ENCODE measurements around the gene RGS8. TPM values are rescaled to one million over a fixed set of nuclear protein-coding genes. Genes with fewer than 3 reads are reported as not detected.

Gene RGS8
- polyA plus RNA-seq, 1 experiment: not detected

GRCh38 chr1:182713492-182713891 is 29.1 kb upstream of the RGS8 start:
- Histone ChIP-seq H3K27me3 (ENCODE audit: control insufficient read depth, insufficient read depth, low read length) (no peaks in the 10 kb centered on the region), H3K36me3 (ENCODE audit: control insufficient read depth, insufficient read depth, low read length) (no peaks in the 10 kb centered on the region), H3K4me3 (ENCODE audit: low read depth, low read length) (no peak overlapping the region)
- CTCF ChIA-PET: no interaction called here
- POLR2A ChIA-PET: no interaction called here
- no peak for TF ChIP-seq CTCF (IDR thresholded peaks at IDR 0.05; ENCODE audit: insufficient read depth, low read depth, low read length)
- DNase-seq (ENCODE audit: low read depth): no peak

GRCh38 chr1:182709855-182710254 is 25.5 kb upstream of the RGS8 start:
- ChIA-PET POLR2A (no interaction called here), CTCF (no interaction called here)
- H3K27me3 ChIP-seq (ENCODE audit: control insufficient read depth, insufficient read depth, low read length): no peaks in the 10 kb centered on the region
- no peak for TF ChIP-seq CTCF (IDR thresholded peaks at IDR 0.05; ENCODE audit: insufficient read depth, low read depth, low read length)
- no peaks in the 10 kb centered on the region for H3K36me3 ChIP-seq (ENCODE audit: control insufficient read depth, insufficient read depth, low read length)
- no peak for DNase-seq (ENCODE audit: low read depth)
- no peak overlapping the region for H3K4me3 ChIP-seq (ENCODE audit: low read depth, low read length)

- H3K4me3 ChIP-seq (ENCODE audit: low read depth, low read length): no peak overlapping the region
- CTCF ChIA-PET: no interaction called here
- POLR2A ChIA-PET: no interaction called here
Measured at GRCh38 chr1:182709225-182709764, 24.9 kb upstream of the RGS8 start.

GRCh38 chr1:182707122-182707521 is 22.7 kb upstream of the RGS8 start:
- ChIA-PET POLR2A (no interaction called here), CTCF (no interaction called here)
- Histone ChIP-seq H3K4me3 (ENCODE audit: low read depth, low read length) (no peak overlapping the region), H3K27me3 (ENCODE audit: control insufficient read depth, insufficient read depth, low read length) (no peaks in the 10 kb centered on the region), H3K36me3 (ENCODE audit: control insufficient read depth, insufficient read depth, low read length) (no peaks in the 10 kb centered on the region)
- DNase-seq (ENCODE audit: low read depth): no peak
- no peak for TF ChIP-seq CTCF (IDR thresholded peaks at IDR 0.05; ENCODE audit: insufficient read depth, low read depth, low read length)

More at GRCh38 chr1:182709225-182709764, 24.9 kb upstream of the RGS8 start:
- no peak for DNase-seq (ENCODE audit: low read depth)
- Histone ChIP-seq H3K36me3 (ENCODE audit: control insufficient read depth, insufficient read depth, low read length) (no peaks in the 10 kb centered on the region), H3K27me3 (ENCODE audit: control insufficient read depth, insufficient read depth, low read length) (no peaks in the 10 kb centered on the region)
- no peak for TF ChIP-seq CTCF (IDR thresholded peaks at IDR 0.05; ENCODE audit: insufficient read depth, low read depth, low read length)

- TF ChIP-seq CTCF (IDR thresholded peaks at IDR 0.05; ENCODE audit: insufficient read depth, low read depth, low read length): no peak
- ChIA-PET CTCF (no interaction called here), POLR2A (no interaction called here)
- Histone ChIP-seq H3K27me3 (ENCODE audit: control insufficient read depth, insufficient read depth, low read length) (peaks cover under 1% of the 10 kb centered on the region; the same call in 1 of the 2 replicates), H3K4me3 (ENCODE audit: low read depth, low read length) (no peak overlapping the region), H3K36me3 (ENCODE audit: control insufficient read depth, insufficient read depth, low read length) (no peaks in the 10 kb centered on the region)
- DNase-seq (ENCODE audit: low read depth): no peak
Measured at GRCh38 chr1:182704677-182705076, 20.3 kb upstream of the RGS8 start.

Data from BJ (cell line).